ENCODE results near the gene VPS72. TPM values are rescaled to one million over a fixed set of nuclear protein-coding genes. Genes with fewer than 3 reads are reported as not detected.
A peak's percentile ranks its signal among the peaks of the same experiment; 100 is the strongest.

Gene VPS72
- total and polyA plus RNA-seq, 2 of the 13 experiments (the other 11 are each of a cell fraction or from before 2014, with no cell fraction given) = 33.7 to 34.5 TPM

DNA sequence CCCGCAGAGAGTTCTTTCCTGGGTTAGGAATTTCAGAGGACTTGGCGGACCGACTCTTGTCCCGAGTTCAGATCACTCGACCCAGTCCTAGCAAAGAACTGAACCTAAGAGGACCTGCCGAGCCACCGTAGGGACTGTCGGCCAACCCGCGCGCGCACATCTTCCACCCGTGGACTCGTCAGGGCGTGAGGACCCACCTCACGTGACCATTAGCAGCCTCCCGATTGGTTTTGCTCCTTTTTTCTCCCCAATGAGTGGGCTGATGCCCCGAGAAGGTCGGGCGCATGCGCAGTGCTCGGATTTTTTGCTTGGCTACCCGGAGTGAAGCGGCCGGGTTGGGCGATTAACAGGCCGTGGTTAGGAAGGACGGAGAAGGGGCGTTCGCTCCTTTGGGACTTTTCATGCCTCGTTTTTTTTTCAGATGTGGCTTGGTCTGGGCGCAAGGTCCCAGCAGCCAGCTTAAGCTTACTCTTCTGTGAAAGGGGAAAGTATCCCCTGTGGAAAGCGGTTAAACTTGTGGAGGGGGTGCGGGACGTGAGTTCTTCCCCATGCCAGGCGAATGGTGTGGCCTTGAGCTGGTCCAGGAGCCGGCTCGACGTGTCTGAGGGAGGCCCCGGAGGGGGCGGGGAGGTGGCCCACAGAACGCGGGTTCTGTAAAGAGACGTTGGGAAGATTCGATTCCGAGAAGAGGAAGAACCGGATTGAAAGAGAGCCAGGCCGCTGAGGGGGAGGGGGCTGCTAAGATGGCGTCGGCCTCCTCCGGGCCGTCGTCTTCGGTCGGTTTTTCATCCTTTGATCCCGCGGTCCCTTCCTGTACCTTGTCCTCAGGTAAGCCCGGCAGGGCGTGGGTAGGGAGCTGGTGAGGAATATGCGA lies 8.5 kb upstream of the VPS72 start, which contains the start of gene PIP5K1A (continued):
- peak; percentile 98 for TF ChIP-seq USF2 (IDR thresholded peaks at IDR 0.05; ENCODE audit: low read depth, low read length)
- peak; percentile 99 for TF ChIP-seq USF2 (CRISPR knock-in tag; IDR thresholded peaks at IDR 0.05; ENCODE audit: borderline replicate concordance)
- no peak for TF ChIP-seq ETV5 (CRISPR knock-in tag; IDR thresholded peaks at IDR 0.05; ENCODE audit: borderline replicate concordance)
- TF ChIP-seq SKIL (CRISPR knock-in tag; IDR thresholded peaks at IDR 0.05; ENCODE audit: borderline replicate concordance) = peak; percentile 24; the same call in 1 of the 2 replicates
- TF ChIP-seq DMAP1 (CRISPR knock-in tag; IDR thresholded peaks at IDR 0.05) = peak; percentile 53; the same call in 1 of the 2 replicates
- TF ChIP-seq ZNF713 (CRISPR knock-in tag; IDR thresholded peaks at IDR 0.05) = no peak
- TF ChIP-seq SNAPC4 (CRISPR knock-in tag; IDR thresholded peaks at IDR 0.05) = peak; percentile 79
- TF ChIP-seq ZNF121 (CRISPR knock-in tag; IDR thresholded peaks at IDR 0.05) = no peak
- no peak for TF ChIP-seq ZZZ3 (CRISPR knock-in tag; IDR thresholded peaks at IDR 0.05; ENCODE audit: borderline replicate concordance)
- TF ChIP-seq, protein P1, sequence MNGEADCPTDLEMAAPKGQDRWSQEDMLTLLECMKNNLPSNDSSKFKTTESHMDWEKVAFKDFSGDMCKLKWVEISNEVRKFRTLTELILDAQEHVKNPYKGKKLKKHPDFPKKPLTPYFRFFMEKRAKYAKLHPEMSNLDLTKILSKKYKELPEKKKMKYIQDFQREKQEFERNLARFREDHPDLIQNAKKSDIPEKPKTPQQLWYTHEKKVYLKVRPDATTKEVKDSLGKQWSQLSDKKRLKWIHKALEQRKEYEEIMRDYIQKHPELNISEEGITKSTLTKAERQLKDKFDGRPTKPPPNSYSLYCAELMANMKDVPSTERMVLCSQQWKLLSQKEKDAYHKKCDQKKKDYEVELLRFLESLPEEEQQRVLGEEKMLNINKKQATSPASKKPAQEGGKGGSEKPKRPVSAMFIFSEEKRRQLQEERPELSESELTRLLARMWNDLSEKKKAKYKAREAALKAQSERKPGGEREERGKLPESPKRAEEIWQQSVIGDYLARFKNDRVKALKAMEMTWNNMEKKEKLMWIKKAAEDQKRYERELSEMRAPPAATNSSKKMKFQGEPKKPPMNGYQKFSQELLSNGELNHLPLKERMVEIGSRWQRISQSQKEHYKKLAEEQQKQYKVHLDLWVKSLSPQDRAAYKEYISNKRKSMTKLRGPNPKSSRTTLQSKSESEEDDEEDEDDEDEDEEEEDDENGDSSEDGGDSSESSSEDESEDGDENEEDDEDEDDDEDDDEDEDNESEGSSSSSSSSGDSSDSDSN (CRISPR knock-in tag; IDR thresholded peaks at IDR 0.05) = peak; percentile 43
- TF ChIP-seq ZSCAN21 (CRISPR knock-in tag; IDR thresholded peaks at IDR 0.05; ENCODE audit: borderline replicate concordance) = peak; percentile 67; the same call in 1 of the 2 replicates

Data from HepG2 (cell line).